ENCODE results near the gene PDYN. TPM values are rescaled to one million over a fixed set of nuclear protein-coding genes. Genes with fewer than 3 reads are reported as not detected.

The PDYN gene
- polyA plus RNA-seq, 1 experiment, result not detected

DNA sequence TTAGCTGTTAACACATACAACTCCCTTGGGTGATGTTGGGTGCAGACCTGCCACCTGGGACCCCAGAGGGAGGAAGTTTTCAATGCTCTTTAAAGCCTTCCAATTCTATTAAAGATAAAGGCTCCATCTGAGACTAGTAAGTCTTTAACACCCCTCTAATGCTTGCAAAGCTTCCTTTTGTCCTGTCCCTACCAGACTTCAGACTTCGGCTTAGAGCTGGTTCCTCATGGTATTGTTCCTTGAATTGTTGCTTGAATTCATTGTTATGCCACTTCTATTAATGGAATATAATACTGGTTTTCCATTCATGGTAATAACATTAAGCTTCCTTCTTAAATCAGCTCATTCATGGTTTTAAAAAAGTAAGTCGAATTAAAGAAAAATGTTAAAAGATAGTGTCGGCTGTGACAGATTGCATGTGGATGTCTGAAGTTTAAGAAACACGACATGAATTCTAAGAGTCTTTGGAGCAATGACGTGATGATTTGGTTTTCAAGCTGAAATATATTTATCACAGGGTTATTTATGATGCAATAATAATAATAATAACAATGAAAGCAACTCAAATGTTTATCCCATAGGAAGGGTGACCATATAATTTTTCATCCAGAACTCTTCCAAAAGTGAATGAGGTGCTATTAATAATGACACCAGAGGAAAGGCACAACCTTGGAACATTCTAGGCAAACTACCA, 21.8 kb downstream of the PDYN start:
- peaks cover 18% of the 10 kb centered on the region for H3K27me3 ChIP-seq (ENCODE audit: control insufficient read depth, insufficient read depth, low read length)
- TF ChIP-seq, protein P1, sequence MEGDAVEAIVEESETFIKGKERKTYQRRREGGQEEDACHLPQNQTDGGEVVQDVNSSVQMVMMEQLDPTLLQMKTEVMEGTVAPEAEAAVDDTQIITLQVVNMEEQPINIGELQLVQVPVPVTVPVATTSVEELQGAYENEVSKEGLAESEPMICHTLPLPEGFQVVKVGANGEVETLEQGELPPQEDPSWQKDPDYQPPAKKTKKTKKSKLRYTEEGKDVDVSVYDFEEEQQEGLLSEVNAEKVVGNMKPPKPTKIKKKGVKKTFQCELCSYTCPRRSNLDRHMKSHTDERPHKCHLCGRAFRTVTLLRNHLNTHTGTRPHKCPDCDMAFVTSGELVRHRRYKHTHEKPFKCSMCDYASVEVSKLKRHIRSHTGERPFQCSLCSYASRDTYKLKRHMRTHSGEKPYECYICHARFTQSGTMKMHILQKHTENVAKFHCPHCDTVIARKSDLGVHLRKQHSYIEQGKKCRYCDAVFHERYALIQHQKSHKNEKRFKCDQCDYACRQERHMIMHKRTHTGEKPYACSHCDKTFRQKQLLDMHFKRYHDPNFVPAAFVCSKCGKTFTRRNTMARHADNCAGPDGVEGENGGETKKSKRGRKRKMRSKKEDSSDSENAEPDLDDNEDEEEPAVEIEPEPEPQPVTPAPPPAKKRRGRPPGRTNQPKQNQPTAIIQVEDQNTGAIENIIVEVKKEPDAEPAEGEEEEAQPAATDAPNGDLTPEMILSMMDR (IDR thresholded peaks at IDR 0.05; ENCODE audit: insufficient read depth, low read depth, low read length), result no peak
- ChIA-PET POLR2A (interaction anchor here (0.6 kb wide), 1 partner anchor 18 kb away, joined by 8 read pairs; no protein-coding TSS in a partner anchor), CTCF (interaction anchor here (0.5 to 2.5 kb wide), 4 partner anchors 13 to 200 kb away, joined by 3 to 8 read pairs (median 4); no protein-coding TSS in a partner anchor)
- H3K4me3 ChIP-seq (ENCODE audit: low read depth, low read length), result no peak overlapping the region
- no peaks in the 10 kb centered on the region for H3K36me3 ChIP-seq (ENCODE audit: control insufficient read depth, insufficient read depth, low read length)
- DNase-seq (ENCODE audit: low read depth), result no peak

DNA sequence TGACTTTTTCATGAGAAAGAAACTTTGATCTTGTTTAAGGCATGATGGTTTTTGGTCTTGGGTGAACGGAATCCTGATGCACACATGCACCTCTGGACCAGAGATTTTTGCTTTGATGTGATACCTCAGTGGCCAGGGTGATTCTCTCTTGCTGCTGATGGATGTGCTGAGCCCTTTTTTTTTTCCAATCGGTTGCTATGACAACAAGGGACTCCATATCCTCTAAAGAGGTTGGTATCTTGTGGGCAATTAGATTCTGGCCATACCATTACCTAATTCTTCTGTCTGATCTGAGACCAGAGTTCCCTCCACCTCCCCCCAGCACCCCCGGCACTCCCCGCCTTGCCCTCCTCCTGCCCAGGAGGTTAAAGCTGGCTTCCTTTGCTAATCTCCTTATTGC, 24.9 kb downstream of the PDYN start:
- CTCF ChIA-PET, result interaction anchor here (1.1 to 2.3 kb wide), 2 partner anchors 204 to 466 kb away, joined by 3 to 16 read pairs; no protein-coding TSS in a partner anchor
- TF ChIP-seq, protein P1 (IDR thresholded peaks at IDR 0.05; ENCODE audit: insufficient read depth, low read depth, low read length), result no peak
- peaks cover 20% of the 10 kb centered on the region for H3K27me3 ChIP-seq (ENCODE audit: control insufficient read depth, insufficient read depth, low read length)

DNA sequence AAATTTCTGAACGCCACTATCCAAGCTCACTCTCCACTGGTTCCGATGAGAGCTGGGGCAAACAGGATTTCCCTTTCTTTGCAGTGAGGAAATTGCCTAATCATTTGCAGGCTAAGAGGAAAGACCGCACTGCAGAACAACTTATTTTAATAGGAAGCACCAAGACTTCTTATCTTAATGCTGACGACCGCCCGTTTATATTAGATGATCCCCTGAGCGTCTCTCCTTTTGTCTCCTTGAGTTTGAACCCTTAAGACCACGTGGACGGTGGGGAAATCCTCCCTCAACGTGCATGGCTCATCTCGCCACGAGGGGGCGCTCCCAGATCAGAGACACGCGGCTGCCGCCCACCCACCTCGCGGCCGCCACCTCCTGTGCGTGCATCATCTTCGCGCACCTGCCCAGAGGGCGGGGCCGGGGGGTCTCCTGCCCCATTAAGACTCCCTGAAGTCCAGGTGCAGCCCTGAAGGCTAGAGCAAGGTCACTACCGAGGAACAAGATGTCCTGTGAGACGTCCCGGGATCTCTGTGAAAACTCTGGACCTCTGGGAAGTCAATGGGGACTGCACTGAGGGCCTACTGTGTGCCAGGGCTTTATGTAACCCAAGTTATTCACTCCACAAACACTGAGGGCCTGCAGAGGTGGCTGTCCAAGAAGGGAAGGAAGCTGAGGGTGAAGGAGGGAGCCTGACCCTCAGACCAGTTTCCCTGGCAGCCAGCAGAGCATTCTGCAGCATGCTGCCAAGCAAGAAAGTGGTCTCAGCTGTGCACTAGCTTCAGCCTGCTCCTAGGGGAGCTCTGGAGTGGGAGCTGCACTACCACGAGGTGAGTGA, 28.1 kb downstream of the PDYN start:
- Histone ChIP-seq H3K4me3 (ENCODE audit: low read depth, low read length) (no peak overlapping the region), H3K36me3 (ENCODE audit: control insufficient read depth, insufficient read depth, low read length) (no peaks in the 10 kb centered on the region), H3K27me3 (ENCODE audit: control insufficient read depth, insufficient read depth, low read length) (peaks cover 23% of the 10 kb centered on the region)
- ChIA-PET CTCF (interaction anchor here (0.7 to 3.0 kb wide), 42 partner anchors 10 to 242 kb away, joined by 3 to 103 read pairs (median 4); no protein-coding TSS in a partner anchor), POLR2A (no interaction called here)
- no peak for DNase-seq (ENCODE audit: low read depth)
- TF ChIP-seq, protein P1 (IDR thresholded peaks at IDR 0.05; ENCODE audit: insufficient read depth, low read depth, low read length), result peak; percentile 94

More for the DNA sequence above, 24.9 kb downstream of the PDYN start:
- Histone ChIP-seq H3K36me3 (ENCODE audit: control insufficient read depth, insufficient read depth, low read length) (no peaks in the 10 kb centered on the region), H3K4me3 (ENCODE audit: low read depth, low read length) (no peak overlapping the region)
- POLR2A ChIA-PET, result no interaction called here
- no peak for DNase-seq (ENCODE audit: low read depth)

DNA sequence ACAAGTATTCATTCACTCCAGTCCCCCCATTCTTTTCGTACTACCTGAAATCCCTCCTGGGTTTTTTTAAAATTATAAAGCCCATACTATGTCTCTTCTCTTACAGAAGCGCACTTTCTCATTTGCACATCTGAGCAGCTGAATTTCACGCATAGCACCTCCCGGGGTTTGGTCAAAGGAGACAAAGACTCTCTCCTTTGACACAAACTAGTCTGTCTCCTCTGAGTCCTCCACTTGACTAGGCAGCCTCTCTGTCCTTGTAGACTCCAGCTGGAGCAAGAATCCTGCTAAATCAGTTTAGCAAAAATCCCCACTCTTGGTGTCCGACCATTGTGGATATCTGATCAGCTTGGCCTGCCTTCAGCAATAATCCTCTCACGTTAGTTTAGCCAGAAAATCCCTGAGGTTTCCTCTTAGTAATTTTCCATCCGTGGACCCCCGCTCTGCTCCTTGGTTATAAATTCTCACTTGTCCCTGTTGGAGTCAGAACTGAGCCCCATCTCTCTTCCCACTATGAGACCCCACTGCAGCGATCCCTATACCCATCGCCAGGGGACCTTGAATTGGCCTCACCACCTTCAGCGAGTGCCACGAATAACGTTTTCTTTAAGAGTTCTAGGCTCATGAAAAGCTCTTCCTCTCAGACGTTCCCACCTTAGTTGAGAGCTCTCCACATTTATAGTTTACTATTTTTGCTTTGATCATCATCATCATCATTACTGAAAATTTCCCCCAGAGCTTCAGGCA, 29.0 kb downstream of the PDYN start:
- ChIA-PET CTCF (interaction anchor here (0.6 to 3.0 kb wide), 37 partner anchors 9 to 243 kb away, joined by 3 to 103 read pairs (median 4); no protein-coding TSS in a partner anchor), POLR2A (no interaction called here)
- Histone ChIP-seq H3K4me3 (ENCODE audit: low read depth, low read length) (no peak overlapping the region), H3K27me3 (ENCODE audit: control insufficient read depth, insufficient read depth, low read length) (peaks cover 23% of the 10 kb centered on the region), H3K36me3 (ENCODE audit: control insufficient read depth, insufficient read depth, low read length) (no peaks in the 10 kb centered on the region)
- DNase-seq (ENCODE audit: low read depth), result no peak
- TF ChIP-seq, protein P1 (IDR thresholded peaks at IDR 0.05; ENCODE audit: insufficient read depth, low read depth, low read length), result no peak; the same call in 1 of the 2 replicates

Data from BJ (cell line).